Measurements from ENCODE around the gene QPCTL. TPM values are rescaled to one million over a fixed set of nuclear protein-coding genes. Genes with fewer than 3 reads are reported as not detected.

Gene QPCTL
- 9.4 TPM for total RNA-seq (ENCODE audit: insufficient read depth, low replicate concordance)

DNA sequence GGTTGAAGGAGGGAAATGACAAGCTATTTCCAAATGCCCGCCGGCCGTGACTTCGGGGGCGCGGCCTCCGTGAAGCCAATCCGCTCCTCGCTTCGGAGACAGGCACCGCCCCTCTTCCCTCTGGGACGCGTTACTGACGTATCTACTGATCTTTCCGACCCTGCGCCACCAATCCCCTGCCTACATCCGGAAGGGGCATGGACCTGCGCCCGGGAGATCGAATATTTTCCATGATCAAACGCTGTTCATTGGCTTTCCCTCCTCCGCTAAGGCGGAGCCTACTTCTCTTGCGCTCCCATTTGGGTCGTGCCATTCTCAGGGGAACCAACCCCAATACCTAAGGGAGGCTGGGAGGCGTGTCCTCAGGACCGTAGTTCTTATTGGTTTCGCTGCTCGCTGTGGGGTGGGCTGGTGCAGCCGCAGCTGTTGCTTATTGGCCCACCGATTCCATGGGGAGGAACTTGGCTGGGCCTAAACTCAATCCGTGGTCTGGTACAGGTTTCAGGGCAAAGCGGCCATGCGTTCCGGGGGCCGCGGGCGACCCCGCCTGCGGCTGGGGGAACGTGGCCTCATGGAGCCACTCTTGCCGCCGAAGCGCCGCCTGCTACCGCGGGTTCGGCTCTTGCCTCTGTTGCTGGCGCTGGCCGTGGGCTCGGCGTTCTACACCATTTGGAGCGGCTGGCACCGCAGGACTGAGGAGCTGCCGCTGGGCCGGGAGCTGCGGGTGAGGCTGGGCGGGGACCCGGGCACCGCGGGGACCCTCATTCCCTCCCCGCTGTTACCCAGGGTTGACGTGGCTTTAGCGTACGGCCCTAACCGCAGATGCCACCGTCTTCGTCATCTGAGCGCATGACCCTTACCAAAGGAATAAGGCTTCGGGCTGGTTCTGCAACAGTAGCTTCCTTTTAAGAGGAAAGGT, at the start of gene QPCTL:
TSS of gene QPCTL (plus strand) at position 480 of the 919 bp plus-strand sequence. CDS start at position 518, 38 bp downstream.
- peak; percentile 100 for DNase-seq (ENCODE audit: low spot score)

DNA sequence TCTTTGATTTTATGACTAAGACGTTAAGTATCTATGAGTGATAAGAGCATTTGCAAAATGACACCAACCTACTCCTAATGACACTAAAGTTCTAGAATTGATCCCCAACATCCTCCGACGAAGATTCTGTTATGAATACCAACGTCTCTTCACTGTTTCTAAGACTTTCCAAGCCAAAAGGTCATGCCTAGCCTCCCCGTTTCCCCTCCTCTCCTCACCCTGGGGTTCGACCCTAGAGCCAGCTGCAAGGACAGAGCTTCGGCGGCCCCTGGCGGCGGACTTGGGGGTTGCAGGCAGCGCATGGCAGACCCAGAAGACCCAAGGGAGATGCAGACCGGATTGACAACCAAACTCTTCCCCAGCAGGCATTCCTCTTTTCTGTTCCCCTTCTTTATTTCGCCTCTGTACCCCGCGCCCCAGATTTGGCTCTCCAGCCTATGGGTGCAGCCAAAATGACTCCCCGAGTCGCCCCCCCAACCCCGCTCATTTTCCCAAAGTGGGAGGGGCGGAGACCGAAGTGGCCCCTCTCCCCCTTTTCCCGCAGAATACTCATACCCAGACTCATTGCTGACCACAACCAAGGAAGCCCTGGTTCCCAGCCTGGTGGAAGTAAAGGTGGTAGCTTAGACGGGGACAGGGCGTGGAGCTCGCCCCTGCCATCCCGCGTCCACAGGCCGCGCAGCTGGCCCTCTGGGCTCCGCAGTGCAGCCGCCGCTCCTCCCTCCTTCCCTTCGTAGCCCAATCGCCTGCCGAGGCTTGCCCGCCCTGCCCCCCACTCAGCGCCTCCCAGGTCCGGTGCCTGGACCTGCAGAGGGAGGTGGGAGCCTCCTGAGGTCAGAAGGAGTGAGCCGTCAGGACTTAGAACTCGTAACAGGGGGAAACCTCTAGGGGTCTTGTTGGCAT, 49.2 kb upstream of the QPCTL start:
- DNase-seq (ENCODE audit: low spot score): peak; percentile 87

DNA sequence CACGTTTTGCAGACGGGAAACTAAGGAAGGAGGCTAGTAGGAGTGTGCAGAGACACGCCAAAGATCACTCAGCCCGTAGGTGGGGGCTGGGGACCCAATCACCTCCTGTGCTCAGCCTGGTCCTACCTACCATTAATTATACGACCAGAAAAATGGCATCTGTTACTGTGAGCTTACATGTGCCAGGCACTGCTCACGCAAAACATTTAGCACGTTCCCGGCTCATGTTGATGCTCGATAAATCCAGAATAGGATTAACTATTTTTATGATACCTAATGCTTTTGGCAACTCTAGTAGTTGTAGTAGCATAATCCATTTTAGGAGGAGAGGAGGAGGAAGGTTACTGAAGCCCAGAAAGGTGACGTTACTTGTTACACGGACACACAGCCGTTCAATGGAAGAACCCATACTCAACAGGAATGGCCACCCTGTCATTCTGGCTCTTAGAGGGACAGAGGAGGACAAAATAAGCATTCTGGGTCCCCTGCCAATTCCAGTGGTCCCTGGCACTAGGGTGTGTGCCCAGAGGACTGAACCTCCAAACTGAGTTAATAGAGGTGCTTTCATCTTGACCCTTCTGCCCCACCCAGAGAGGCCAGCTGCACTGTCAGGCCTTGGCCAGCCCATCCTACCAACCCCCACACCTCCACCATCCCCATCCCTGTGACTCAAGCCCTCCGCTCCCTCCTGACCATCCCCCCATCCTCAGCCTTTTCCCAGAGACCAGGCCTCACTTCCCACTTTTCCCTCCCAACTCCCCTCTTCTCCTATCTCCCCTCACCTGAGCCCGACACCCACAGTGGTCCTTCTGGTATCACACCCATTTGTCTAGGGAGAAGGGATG, 48.3 kb upstream of the QPCTL start:
- peak; percentile 24 for DNase-seq (ENCODE audit: low spot score)

DNA sequence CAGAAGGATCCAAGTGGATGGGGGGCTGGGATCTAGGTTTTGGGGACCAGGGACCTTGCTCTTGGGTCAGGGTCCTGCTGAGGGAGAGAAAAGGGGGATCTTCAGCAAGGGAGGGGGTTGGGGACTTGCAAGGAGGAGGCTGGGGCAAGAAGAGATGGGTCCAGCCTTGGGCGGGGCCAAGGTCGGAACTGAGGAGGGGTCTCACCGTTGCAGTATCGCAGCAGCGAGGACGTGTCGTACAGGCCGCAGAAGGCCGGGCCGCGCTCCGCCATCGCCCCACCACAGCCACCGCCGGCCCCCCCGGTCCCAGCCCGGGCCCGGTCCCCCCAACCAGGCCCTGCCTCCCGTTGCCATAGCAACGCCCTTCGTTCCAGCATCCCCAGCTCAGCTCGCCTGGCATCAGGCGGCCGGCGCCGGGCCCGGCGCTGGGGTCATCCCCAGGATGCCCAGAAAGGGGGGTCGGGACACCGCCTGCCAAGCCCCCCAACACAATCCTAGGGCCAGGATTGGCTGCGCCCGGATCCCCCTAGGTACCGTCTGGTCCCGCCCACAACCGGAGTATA, 47.3 kb upstream of the QPCTL start:
- DNase-seq (ENCODE audit: low spot score): peak; percentile 6

DNA sequence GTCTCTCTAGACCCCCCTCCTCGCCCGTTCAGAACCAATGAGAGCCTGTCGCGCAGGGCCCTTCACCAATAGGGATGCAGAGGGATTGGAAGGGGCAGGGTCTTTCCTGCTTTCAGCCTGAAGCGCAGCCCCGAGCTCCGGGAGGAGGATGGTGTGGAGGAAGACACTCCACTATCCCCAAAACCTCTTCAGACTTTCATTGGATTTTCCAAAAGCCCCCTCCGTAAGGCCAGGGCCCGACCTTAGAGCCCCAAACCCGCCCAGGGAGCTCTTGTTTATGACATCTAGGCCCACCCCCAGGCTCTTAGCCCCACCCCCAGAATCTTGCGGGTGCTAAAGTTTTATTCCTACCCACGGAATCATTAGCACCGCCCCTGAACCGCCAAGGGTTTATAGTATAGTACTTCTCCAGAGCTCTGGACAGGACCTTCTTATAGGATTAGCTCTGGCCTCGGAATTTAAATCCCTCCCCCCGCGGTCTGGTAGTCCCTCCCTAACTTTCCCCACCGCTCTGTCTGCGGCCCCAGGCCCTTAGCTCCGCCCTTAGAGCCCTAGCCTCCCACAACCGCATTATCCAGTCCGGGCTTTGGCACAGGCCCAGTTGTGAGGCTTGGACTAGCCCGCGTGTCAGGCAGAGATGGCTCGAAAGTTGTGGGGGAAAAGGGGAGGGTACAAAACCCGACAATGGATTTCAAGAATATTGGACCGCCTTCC, 46.7 kb upstream of the QPCTL start:
- DNase-seq (ENCODE audit: low spot score): peak; percentile 95

DNA sequence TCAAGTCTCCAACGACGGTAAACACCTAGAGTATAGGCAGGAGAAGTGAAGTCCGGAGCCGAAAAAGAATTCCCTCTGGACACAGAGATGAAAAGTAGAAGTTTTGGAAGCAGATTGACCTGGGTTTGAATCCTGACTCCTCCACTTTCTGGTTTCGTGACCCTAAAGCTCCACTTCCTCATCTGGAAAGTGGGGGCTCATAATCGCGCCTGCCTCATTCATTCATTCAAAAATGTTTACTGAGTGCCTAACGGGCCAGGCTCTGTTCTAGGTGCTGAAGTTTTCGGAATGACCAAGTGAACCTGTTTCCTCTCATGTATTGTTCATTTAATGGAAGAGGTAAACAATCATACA, 46.1 kb upstream of the QPCTL start:
- DNase-seq (ENCODE audit: low spot score): no peak

DNA sequence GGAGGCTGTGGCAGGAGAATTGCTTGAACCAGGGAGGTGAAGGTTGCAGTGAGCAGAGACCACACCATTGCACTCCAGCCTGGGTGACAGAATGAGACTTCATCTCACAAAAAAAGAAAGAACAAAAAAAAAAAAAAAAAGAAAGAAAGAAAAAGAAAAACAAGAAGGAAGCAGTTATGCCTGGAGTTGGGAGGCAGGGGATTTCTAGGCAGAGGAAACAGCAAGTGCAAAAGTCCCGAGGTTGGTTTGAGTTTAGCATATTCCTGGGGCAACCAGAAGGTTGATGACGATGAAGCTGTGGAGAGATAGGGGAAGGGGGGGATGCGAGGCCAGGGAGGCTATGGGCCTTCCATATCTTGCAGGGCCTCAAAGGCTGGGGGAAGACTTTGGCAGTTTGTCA, 41.7 kb upstream of the QPCTL start:
- no peak for DNase-seq (ENCODE audit: low spot score)

DNA sequence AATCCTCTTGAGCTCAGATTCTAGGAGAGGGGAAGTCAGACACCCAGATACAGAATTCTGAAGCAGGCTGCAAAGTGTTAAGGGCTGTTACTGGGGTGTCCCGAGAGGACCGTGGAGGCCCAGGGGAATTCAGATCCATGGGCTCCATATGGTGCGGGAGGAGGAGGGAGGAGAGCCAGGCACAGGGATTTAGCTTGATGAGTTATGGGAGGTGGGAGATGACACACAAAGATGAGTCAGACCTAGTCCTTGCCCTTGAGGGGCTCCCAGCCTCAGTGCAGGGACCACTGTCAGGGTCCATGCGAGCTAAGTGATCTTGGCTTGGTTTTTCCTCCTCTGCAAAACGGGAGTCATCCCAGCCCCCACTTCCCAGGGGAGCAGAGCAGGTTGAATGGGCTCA, 38.8 kb upstream of the QPCTL start:
- DNase-seq (ENCODE audit: low spot score): no peak

DNA sequence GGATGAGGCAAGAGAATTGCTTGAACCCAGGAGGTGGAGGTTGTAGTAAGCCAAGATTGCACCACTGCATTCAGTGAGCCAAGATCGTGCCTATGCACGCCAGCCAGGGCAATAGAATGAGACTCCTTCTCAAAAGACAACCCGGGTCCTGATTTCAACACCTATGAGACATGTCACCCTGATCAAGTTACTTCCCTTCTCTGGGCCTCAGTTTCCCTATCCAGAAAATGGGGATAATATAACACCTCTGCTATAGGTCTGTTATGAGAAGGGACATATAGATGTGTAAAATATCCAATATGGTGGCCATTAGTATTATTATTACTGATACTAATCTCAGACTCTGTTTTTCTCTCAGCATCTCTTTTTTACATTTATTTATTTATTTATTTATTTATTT, 37.4 kb upstream of the QPCTL start:
- no peak for DNase-seq (ENCODE audit: low spot score)

DNA sequence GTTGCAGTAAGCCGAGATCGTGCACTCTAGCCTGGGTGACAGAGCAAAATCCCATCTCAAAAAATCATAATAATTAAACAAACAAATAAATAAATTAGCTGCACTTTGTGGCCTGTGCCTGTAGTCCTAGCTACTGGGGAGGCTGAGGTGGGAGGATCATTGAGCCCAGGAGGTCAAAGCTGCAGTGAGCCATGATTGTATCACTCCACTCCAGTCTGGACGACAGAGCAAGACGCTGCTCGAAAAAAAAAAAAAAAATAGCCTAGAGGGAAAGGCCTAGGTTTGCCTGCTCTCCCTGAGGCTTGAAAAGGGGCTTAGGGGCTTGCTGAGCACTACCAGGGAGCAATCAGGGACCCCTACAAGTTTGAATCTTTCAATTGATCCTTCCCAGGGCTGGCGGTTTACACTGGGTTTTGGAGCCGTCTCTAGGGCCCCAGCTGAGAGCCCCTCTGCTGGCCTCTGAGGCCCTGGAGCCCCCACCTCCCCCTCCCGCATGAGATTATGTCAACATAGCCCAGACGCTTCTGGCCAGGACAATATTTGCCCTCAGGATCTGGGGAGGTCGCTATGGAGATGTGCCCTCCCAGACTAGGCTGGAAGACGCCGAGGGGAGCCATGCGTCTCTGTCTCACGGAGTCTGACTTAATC, 34.8 kb upstream of the QPCTL start:
- peak; percentile 77 for DNase-seq (ENCODE audit: low spot score)

DNA sequence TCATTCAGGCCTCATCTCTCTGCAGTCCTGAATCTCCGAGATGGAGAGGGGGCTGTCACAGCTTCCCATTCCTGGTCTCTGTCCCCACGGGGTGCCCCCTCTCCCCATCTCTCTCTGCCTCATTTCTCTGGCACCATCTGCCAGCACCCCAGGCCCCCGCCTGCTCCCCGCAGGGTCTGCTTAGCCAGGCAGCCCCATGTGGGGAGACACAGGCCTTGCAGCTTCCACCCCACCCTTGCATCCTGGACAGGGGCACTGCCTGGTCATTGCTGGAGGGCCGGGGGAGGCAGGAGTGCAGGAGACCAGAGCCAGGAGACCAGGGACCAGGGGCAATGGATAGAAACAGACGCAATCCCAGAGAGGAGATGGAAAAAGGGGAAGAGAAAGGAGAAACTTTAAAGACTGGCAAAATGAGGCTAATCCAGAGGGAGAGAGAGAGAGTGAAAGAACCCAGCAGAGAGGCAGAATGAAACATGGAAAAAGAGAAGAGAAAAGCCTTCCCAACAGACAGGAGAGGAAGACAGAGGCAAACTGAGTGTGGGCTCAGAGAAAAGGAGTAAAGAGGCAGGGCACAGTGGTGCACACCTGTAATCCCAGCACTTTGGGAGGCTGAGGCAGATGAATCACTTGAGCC, 33.3 kb upstream of the QPCTL start:
- no peak for DNase-seq (ENCODE audit: low spot score)

DNA sequence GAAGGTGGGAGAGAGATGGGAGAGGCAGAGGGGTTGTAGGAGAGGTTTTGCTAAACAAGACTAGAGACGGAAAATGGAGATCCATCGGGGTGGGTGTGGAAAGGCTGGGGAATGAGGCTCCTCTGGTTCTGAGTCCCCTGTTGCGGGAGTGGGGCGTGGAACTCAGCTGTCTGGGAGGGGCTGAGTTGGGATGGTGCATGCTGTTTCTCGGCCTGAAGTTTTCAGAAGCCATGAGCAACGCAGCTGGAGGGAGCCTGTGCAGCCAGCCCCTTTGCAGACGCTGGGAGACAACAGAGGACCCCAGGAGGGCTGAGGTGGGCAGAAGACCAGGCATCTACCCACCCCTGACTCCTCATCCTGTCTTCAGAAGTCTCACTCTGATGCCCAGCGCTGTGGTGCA, 31.8 kb upstream of the QPCTL start:
- DNase-seq (ENCODE audit: low spot score): no peak

DNA sequence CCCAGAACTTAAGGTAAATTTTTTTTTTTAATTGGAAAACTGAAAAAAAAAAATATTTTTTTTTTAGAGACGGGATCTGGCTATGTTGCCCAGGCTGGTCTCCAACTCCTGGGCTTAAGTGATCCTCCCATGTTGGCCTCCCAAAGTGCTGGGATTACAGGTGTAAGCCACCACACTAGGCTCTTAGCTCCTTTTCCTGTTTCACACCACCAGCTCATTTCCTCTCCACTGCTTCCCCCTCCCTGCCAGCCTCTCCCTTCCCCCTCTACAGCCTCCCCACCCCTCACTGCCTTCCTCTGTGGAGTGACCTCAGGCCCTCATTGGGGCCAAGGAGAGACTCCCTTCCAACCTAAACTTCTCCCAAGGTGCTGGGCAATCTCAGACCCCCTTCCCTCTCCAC, 28.7 kb upstream of the QPCTL start:
- DNase-seq (ENCODE audit: low spot score): no peak

DNA sequence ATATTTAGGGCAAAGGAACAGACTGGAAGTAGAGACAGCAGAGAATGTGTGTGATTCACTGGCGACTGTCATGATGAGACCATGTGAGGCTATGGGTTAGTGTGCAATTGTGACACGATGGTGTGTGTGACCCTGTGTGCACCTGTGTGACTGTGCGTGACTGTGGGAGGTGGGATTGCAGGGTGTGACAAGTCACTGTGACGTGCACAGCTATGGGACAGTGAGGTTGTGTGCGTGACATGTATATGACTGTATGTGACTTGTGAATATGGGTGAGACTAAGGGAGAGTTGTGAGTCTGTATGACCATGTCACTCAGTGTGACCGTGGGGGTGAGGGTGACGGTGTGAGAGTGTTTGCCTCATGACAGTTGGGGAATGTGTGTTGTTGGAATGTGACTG, 27.9 kb upstream of the QPCTL start:
- DNase-seq (ENCODE audit: low spot score): no peak

DNA sequence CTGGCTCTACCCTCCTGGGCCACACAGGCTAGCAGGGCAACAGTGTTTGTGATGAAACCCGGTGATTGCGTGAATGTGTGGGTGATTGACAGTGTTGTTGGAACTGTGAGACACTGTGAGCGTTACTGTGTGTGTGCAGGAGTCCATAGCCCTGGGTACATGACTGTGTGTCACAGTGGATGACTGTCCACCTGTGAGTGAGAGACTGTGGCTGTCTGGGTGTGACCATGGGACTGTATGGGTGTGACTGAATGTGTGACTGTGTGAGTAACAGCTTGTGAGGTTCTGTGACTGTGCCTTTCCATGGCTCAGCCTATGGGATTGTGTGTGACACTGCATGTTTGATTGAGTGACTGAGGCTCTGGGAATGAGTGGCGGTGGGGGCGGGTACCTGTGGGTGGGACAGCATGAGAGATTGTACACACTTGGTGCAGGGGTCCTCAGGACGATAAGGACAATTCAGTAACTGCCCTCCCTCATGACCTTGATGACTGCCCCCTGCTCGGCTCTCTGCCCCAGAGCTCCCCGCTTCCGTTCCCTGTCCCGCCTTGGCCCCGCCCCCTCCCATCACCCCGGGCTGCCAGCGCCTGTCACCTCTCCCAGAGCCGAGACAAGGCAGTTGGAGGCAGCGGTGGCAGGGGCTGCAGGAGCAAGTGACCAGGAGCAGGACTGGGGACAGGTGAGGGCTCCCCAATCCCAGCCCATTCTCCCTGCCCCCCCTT, 24.7 kb upstream of the QPCTL start, which contains the start of gene GIPR:
TSS of gene GIPR (plus strand) at position 602 of the 722 bp plus-strand sequence. CDS start 1,300 bp downstream, outside the sequence.
- no peak for DNase-seq (ENCODE audit: low spot score)

DNA sequence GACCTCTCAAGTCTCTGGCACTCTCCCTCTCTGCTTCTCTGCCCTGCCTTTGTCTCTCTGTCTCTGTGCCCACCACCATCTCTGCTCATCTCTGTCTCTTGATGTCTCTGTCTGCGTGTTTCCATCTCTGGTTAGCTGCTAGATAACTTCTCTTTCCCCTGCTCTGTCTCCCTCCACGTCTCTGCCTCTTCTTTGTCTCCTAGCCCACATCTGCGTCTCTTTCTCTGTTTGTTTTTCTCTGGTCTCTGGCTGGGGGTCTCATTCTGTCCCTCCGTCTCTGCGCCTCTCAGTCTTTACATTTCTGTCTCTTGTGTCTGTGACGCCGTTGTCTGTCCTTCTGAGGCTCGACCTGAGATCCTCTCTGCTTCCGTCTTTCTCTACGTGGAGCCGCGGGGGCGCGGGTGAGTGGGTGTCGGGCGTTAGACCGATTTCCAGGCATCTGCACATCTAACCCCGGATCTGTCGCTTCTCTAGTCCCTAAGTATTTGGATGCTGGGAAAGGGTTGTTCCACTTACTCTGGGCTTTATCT, 24.1 kb upstream of the QPCTL start:
- no peak for DNase-seq (ENCODE audit: low spot score)

DNA sequence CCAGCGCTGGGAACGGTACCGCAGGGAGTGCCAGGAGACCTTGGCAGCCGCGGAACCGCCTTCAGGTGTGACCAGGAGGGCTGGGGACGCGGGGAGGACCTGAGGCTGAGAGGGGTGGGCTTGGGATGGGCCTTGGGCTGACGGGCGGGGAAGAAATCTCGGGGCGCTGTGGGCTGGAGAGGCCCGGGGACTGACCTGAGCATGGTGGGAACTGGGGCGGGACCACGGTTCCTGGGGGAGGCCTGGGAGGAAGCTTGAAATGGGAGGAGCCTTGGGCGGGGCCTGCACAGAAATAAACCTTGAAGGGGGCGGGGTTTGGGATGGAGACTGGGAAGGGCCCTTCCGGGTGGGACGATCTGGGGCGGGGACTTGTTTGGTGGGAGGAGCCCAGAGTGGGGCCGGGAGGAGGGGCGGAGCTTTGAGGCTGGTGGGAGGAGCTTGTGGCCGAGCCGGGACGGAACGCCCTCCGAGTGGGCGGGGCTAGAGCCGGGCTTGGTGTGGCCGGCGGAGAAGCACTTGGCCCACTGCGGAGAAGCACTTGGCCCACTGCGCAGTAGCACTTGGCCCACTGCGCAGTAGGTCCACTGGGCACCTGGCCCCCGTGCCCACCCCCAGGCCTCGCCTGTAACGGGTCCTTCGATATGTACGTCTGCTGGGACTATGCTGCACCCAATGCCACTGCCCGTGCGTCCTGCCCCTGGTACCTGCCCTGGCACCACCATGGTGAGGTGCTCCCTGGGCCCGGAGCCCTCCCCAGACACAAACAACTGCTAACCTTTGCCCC, 21.6 kb upstream of the QPCTL start:
- no peak for DNase-seq (ENCODE audit: low spot score)

DNA sequence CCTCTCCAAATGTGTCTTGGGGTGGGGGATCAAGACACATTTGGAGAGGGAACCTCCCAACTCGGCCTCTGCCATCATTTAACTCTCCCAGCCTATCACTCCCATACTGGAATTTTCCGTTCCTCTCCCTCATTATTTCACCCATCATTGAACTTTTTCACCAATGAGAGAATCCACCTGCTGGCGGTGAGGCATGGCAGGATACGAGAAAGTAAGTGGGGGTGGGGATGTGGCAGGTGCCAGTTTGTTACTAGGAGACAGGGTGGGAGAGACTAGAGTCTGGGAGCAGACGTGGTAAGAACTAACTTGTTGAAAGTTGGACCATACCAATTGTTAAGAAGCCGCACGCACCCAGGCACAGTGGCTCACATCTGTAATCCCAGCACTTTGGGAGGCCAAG, 17.5 kb upstream of the QPCTL start:
- DNase-seq (ENCODE audit: low spot score): no peak
